K562 (cell line): Measurements from ENCODE around the gene CYBRD1. TPM values are rescaled to one million over a fixed set of nuclear protein-coding genes. Genes with fewer than 3 reads are reported as not detected.

Experiments
- ATAC-seq: fragments of 200-7000 bp; cut with Tn5 transposase; 3 replicates; pipeline ENCODE4 v1.9.1; 2020; ENCODE audit warnings: moderate library complexity
- BruUV-seq: library from RNA; stranded (reverse); fragments of 400-500 nt; replicated peaks from 2 replicates; lab custom pipeline; 2021; lab: Mats Ljungman, UMichigan
- CTCF ChIA-PET: fragments of 300-600 bp; formaldehyde crosslinking; extraction: SDS; loops from one replicate; lab custom pipeline; 2021; ENCODE audit warnings: low intra/inter-chr PET ratio; lab: Yijun Ruan, JAX
- POLR2A ChIA-PET: fragments of 300-600, 350-650 bp; sonication (Branson Sonifier 250); formaldehyde crosslinking; extraction: SDS; loops from one replicate; lab custom pipeline; 2021; ENCODE audit warnings: antibody characterized with exemption, inconsistent platforms; lab: Yijun Ruan, JAX
- DNase-seq, 4 experiments: peaks; one replicate each; pipeline versions ENCODE4 v3.0.0 to v3.0.0-alpha.2; 2011 to 2018; ENCODE audit warnings: low spot score in 3 of 4, mixed read lengths in 3 of 4; ENCODE audit errors: extremely low read depth in 1 of 4
- FAIRE-seq: peaks from 2 replicates; lab custom pipeline; 2011; peaks lifted over from hg19 to GRCh38; lab: Jason Lieb, UNC
- H2AFZ ChIP-seq: 2 replicates; pipeline ENCODE4 v1.6.0; 2011; ENCODE audit warnings: low read depth, low read length, control low read depth, inconsistent platforms
- H3K27ac ChIP-seq: fragments of 200-600 bp; 3 replicates; pipeline ENCODE4 v1.8.0; 2011; ENCODE audit warnings: low read depth, mild to moderate bottlenecking, control low read depth, inconsistent platforms, low read length, moderate library complexity, mixed read lengths; ENCODE audit errors: extremely low read depth
- H3K27me3 ChIP-seq, 2 experiments: fragments of 300-600 bp in 1 of 2; 2 replicates in 1 of 2; 3 replicates in 1 of 2; pipeline versions ENCODE4 v1.6.0 to v1.8.0; 2011; ENCODE audit warnings: inconsistent platforms in 2 of 2, low read length in 2 of 2, mild to moderate bottlenecking in 1 of 2, mixed read lengths in 1 of 2, moderate library complexity in 1 of 2; ENCODE audit not compliant: control insufficient read depth in 2 of 2, insufficient read depth in 2 of 2
- H3K36me3 ChIP-seq: fragments of 300-600 bp; 3 replicates; pipeline ENCODE4 v1.8.0; 2011; ENCODE audit warnings: mild to moderate bottlenecking, low read length, inconsistent platforms; ENCODE audit not compliant: control insufficient read depth, insufficient read depth
- H3K4me1 ChIP-seq, 2 experiments: fragments of 200-600 bp in 1 of 2; replicated peaks in 1 of 2; 2 replicates in 1 of 2; 3 replicates in 1 of 2; pipeline versions ENCODE4 v1.5.1 to v1.8.0; 2011; ENCODE audit warnings: inconsistent platforms in 2 of 2, low read length in 2 of 2, mild to moderate bottlenecking in 1 of 2, mixed read lengths in 1 of 2, moderate library complexity in 1 of 2; ENCODE audit not compliant: control insufficient read depth in 2 of 2, insufficient read depth in 2 of 2
- H3K4me2 ChIP-seq: 2 replicates; pipeline ENCODE4 v1.6.1; 2011; ENCODE audit warnings: low read length, control low read depth, inconsistent platforms, mixed read lengths; ENCODE audit not compliant: insufficient read depth
- H3K4me3 ChIP-seq: fragments of 200-600 bp; sonication (generic), shearing (Covaris generic); 2 replicates; pipeline ENCODE4 v1.5.1; 2016; ENCODE audit warnings: control low read depth, inconsistent platforms
- H3K79me2 ChIP-seq: fragments of 200-600 bp; 3 replicates; pipeline ENCODE4 v1.8.0; 2011; ENCODE audit warnings: low read length, inconsistent platforms; ENCODE audit not compliant: control insufficient read depth, insufficient read depth
- H3K9ac ChIP-seq, 2 experiments: 2 replicates each; pipeline versions ENCODE4 v1.6.0 to v1.6.1; 2011; ENCODE audit warnings: low read depth in 2 of 2, low read length in 2 of 2, control low read depth in 1 of 2, inconsistent platforms in 1 of 2, mild to moderate bottlenecking in 1 of 2, mixed read lengths in 1 of 2; ENCODE audit not compliant: insufficient read depth in 1 of 2
- H3K9me1 ChIP-seq: one replicate; pipeline ENCODE4 v1.6.0; 2011; ENCODE audit warnings: inconsistent platforms, mild to moderate bottlenecking, low read length, moderate library complexity; ENCODE audit not compliant: control insufficient read depth, insufficient read depth
- H3K9me3 ChIP-seq: replicated peaks from 2 replicates; pipeline ENCODE4 v1.5.1; 2011; ENCODE audit warnings: low read depth, low read length, inconsistent platforms; ENCODE audit not compliant: control insufficient read depth, insufficient read depth
- H4K20me1 ChIP-seq: replicated peaks from 2 replicates; pipeline ENCODE4 v1.6.1; 2011; ENCODE audit warnings: low read length, inconsistent platforms, mixed read lengths; ENCODE audit not compliant: control insufficient read depth, insufficient read depth
- CXXC5 ChIP-seq: fragments of 250-450 bp; sonication (Bioruptor Pico); IDR thresholded peaks from 2 replicates; pipeline ENCODE4 v1.8.0; 2022; ENCODE audit warnings: inconsistent platforms, mild to moderate bottlenecking, moderate library complexity
- DPF2 ChIP-seq: fragments of 450-650 bp; IDR thresholded peaks from 2 replicates; pipeline ENCODE4 v1.6.1; 2016
- FOXA3 ChIP-seq, 2 experiments: fragments of 450-650 bp in 1 of 2; sonication (generic) in 1 of 2; formaldehyde crosslinking; IDR thresholded peaks in 1 of 2; conservative IDR thresholded peaks in 1 of 2; 2 replicates each; pipeline versions ENCODE4 v1.4.0 to v1.8.0; 2020 to 2022; ENCODE audit warnings: mild to moderate bottlenecking in 2 of 2, missing genetic modification reagents in 1 of 2
- GTF2F1 ChIP-seq: IDR thresholded peaks from 2 replicates; pipeline ENCODE4 v1.6.1; 2011; ENCODE audit warnings: low read depth, low read length, improper control_type of control experiment
- HIVEP1 ChIP-seq: fragments of 250-450 bp; sonication (Bioruptor Pico); IDR thresholded peaks from 2 replicates; pipeline ENCODE4 v1.4.0; 2020; ENCODE audit warnings: mild to moderate bottlenecking
- HOMEZ ChIP-seq: fragments of 250-450 bp; sonication (Bioruptor Pico); IDR thresholded peaks from 2 replicates; pipeline ENCODE4 v1.4.0; 2020; ENCODE audit warnings: mild to moderate bottlenecking, moderate library complexity
- MTA2 ChIP-seq: fragments of 450-650 bp; IDR thresholded peaks from 2 replicates; pipeline ENCODE4 v1.6.1; 2016; ENCODE audit warnings: low read depth
- POLR2AphosphoS5 ChIP-seq: IDR thresholded peaks from 2 replicates; pipeline ENCODE4 v1.6.1; 2011; ENCODE audit warnings: mild to moderate bottlenecking, low read depth, low read length, moderate library complexity; ENCODE audit not compliant: control insufficient read depth, insufficient read depth
- SAP30 ChIP-seq: fragments of 200-600 bp; sonication (generic); IDR thresholded peaks from 2 replicates; pipeline ENCODE4 v1.6.1; 2012; ENCODE audit warnings: borderline replicate concordance, low read depth, mild to moderate bottlenecking, moderate library complexity, low read length, control low read depth, inconsistent platforms; ENCODE audit not compliant: insufficient read depth, poor library complexity, severe bottlenecking
- TAF9B ChIP-seq: fragments of 450-650 bp; IDR thresholded peaks from 2 replicates; pipeline ENCODE4 v1.6.1; 2018; ENCODE audit warnings: mild to moderate bottlenecking; ENCODE audit not compliant: partially characterized antibody
- ZNF140 ChIP-seq: fragments of 250-450 bp; sonication (Bioruptor Pico); IDR thresholded peaks from 2 replicates; pipeline ENCODE4 v1.8.0; 2021; ENCODE audit warnings: moderate library complexity, mild to moderate bottlenecking, inconsistent platforms
- ZNF431 ChIP-seq: sonication (generic); formaldehyde crosslinking; IDR thresholded peaks from 2 replicates; pipeline ENCODE4 v1.8.0; 2022; ENCODE audit warnings: mild to moderate bottlenecking, missing genetic modification reagents
- ZNF830 ChIP-seq: fragments of 250-450 bp; sonication (Bioruptor Pico); IDR thresholded peaks from 2 replicates; pipeline ENCODE4 v1.5.0; 2021; ENCODE audit warnings: mild to moderate bottlenecking
- WGBS: fragments of 100-300 bp; shearing (Covaris generic); methylation state at CpG from one replicate; pipeline ENCODE4 v1.1.6; 2016; ENCODE audit warnings: low coverage, mixed read lengths; ENCODE audit not compliant: insufficient coverage; ENCODE audit errors: missing lambda C conversion rate; 5-methylcytosine and 5-hydroxymethylcytosine counted together
- in situ Hi-C: fragments of 300-500 bp; cut with MboI; formaldehyde crosslinking; loops from 4 replicates; pipeline ENCODE4 v1.15.0; 2018; ENCODE audit warnings: inconsistent platforms, mixed read lengths
- intact Hi-C: fragments of 100-400 bp; cut with micrococcal nuclease; formaldehyde crosslinking; loops from 2 replicates; pipeline ENCODE4 v1.14.2; 2022
- polyA plus RNA-seq, 8 experiments: library from polyadenylated mRNA; depleted of rRNA in 4 of 8; stranded (reverse) in 5 of 8; unstranded in 3 of 8; fragments of >200 nt; fragmentation: Nextera tagmentation in 2 of 8; fragmentation: Illumina TruSeq in 1 of 8; extraction: Ambion mirVana in 2 of 8; extraction: Trizol in 1 of 8; gene quantifications; 2 replicates each; pipeline versions ENCODE4 v1.2.1 to v1.2.3, GENCODE V29; 2011 to 2014; ENCODE audit warnings: inconsistent platforms in 1 of 8, missing spikeins in 1 of 8
- total RNA-seq, 7 experiments: library from RNA; depleted of rRNA in 6 of 7; stranded (reverse); fragments of >200 nt in 6 of 7; fragmentation: Illumina TruSeq in 2 of 7; extraction: Trizol in 2 of 7; gene quantifications; 2 replicates each; pipeline versions ENCODE4 v1.2.1 to v1.2.3, GENCODE V29; 2011 to 2021; ENCODE audit warnings: low replicate concordance in 1 of 7
- TF ChIP-seq, protein P1 (sequence below): fragments of 250-450 bp; sonication (Bioruptor Pico); IDR thresholded peaks from 2 replicates; pipeline ENCODE4 v1.5.0; 2020; ENCODE audit warnings: mild to moderate bottlenecking

Gene CYBRD1
- total and polyA plus RNA-seq, 9 of the 15 experiments (the other 6 are each of a cell fraction or from before 2014, with no cell fraction given), result 9.6 to 22.4 (median 15.6) TPM

GRCh38 chr2:171583566-171583965, 61.3 kb downstream of the CYBRD1 start:
- 0% methylated on average over 1 of the region's 1 CpG for WGBS
- POLR2A ChIA-PET, result interaction anchor here (1.1 to 1.7 kb wide), 2 partner anchors 12 to 13 kb away, joined by 3 to 5 read pairs; no protein-coding TSS in a partner anchor
- intact Hi-C loops, result no loop called here
- H3K4me2 ChIP-seq, result no peak overlapping the region
- no peaks in the 10 kb centered on the region for H3K9me3 ChIP-seq
- no peak overlapping the region for H3K9ac ChIP-seq
- no peak for ATAC-seq
- BruUV-seq, result no TSS peak
- H3K4me1 ChIP-seq, result no peaks in the 10 kb centered on the region
- FAIRE-seq, result no peak
- H3K27me3 ChIP-seq, result peaks cover 2 to 7% of the 10 kb centered on the region in 2 experiments; a peak in 4 of 5 replicates
- no peak for DNase-seq
- no peak overlapping the region for H3K27ac ChIP-seq
- no peaks in the 10 kb centered on the region for H3K79me2 ChIP-seq
- H4K20me1 ChIP-seq, result no peaks in the 10 kb centered on the region
- H3K4me3 ChIP-seq, result no peak overlapping the region
- H3K36me3 ChIP-seq, result no peaks in the 10 kb centered on the region
- in situ Hi-C loops, result loop anchor here (25.0 kb wide), 1 partner anchor 879 kb away; no protein-coding TSS in a partner anchor
- no peak for TF ChIP-seq POLR2AphosphoS5
- no peak for TF ChIP-seq ZNF431 (CRISPR knock-in tag)
- no peak for TF ChIP-seq SAP30
- TF ChIP-seq HIVEP1 (CRISPR knock-in tag), result no peak
- TF ChIP-seq, protein P1, sequence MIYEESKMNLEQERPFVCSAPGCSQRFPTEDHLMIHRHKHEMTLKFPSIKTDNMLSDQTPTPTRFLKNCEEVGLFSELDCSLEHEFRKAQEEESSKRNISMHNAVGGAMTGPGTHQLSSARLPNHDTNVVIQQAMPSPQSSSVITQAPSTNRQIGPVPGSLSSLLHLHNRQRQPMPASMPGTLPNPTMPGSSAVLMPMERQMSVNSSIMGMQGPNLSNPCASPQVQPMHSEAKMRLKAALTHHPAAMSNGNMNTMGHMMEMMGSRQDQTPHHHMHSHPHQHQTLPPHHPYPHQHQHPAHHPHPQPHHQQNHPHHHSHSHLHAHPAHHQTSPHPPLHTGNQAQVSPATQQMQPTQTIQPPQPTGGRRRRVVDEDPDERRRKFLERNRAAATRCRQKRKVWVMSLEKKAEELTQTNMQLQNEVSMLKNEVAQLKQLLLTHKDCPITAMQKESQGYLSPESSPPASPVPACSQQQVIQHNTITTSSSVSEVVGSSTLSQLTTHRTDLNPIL (CRISPR knock-in tag), result no peak
- TF ChIP-seq GTF2F1, result no peak
- no peak for TF ChIP-seq HOMEZ
- TF ChIP-seq FOXA3 (CRISPR knock-in tag; conservative IDR thresholded peaks at IDR 0.05 in 1 of 2, IDR thresholded peaks at IDR 0.05 in 1 of 2), result no peak
- no peak for TF ChIP-seq ZNF140 (CRISPR knock-in tag)
- no peak for TF ChIP-seq MTA2
- TF ChIP-seq TAF9B, result no peak
- no peak for TF ChIP-seq ZNF830 (CRISPR knock-in tag)
- no peak for TF ChIP-seq CXXC5 (CRISPR knock-in tag)
- no peak for TF ChIP-seq DPF2
- H2AFZ ChIP-seq, result no peak overlapping the region
- H3K9me1 ChIP-seq, result no peaks in the 10 kb centered on the region
- CTCF ChIA-PET, result interaction anchor here (0.7 kb wide), 1 partner anchor 132 kb away, joined by 6 read pairs; no protein-coding TSS in a partner anchor
